OCI-LY7 (cell line): ENCODE measurements around the gene BRSK1. TPM values are rescaled to one million over a fixed set of nuclear protein-coding genes. Genes with fewer than 3 reads are reported as not detected.
A peak's percentile ranks its signal among the peaks of the same experiment; 100 is the strongest.

ENCODE experiments used
- BruUV-seq: library from RNA; stranded (reverse); fragments of 400-500 nt; replicated peaks from 2 replicates; lab custom pipeline; 2021; lab: Mats Ljungman, UMichigan
- CTCF ChIA-PET: fragments of 300-600 bp; sonication (Branson Sonifier 250); formaldehyde crosslinking; loops from one replicate; lab custom pipeline; 2022; ENCODE audit warnings: antibody characterized with exemption; ENCODE audit not compliant: unreplicated experiment; lab: Charles Lee
- POLR2A ChIA-PET: fragments of 300-600 bp; sonication (Branson Sonifier 250); formaldehyde crosslinking; loops from one replicate; lab custom pipeline; 2022; ENCODE audit warnings: antibody characterized with exemption; lab: Charles Lee
- DNase-seq: peaks from one replicate; pipeline ENCODE4 v3.0.0-alpha.2; 2015; ENCODE audit warnings: low spot score
- H2AFZ ChIP-seq: fragments of 200-600 bp; sonication (generic), shearing (Covaris generic); 2 replicates; pipeline ENCODE4 v1.6.1; 2014; ENCODE audit warnings: mild to moderate bottlenecking, antibody characterized with exemption, low read length, moderate library complexity
- H3K27ac ChIP-seq: fragments of 200-600 bp; sonication (generic); 2 replicates; pipeline ENCODE4 v1.5.1; 2014; ENCODE audit warnings: mixed run types, low read depth, mild to moderate bottlenecking, moderate library complexity, low read length, inconsistent platforms; ENCODE audit not compliant: poor library complexity, severe bottlenecking
- H3K36me3 ChIP-seq: fragments of 200-600 bp; sonication (generic); 2 replicates; pipeline ENCODE4 v1.6.1; 2014; ENCODE audit warnings: mild to moderate bottlenecking, antibody characterized with exemption, low read length, moderate library complexity, mixed read lengths; ENCODE audit not compliant: insufficient read depth
- H3K4me1 ChIP-seq: fragments of 200-600 bp; sonication (generic); 2 replicates; pipeline ENCODE4 v1.5.1; 2014; ENCODE audit warnings: mild to moderate bottlenecking, low read length; ENCODE audit not compliant: insufficient read depth, poor library complexity, severe bottlenecking
- H3K4me2 ChIP-seq: fragments of 200-600 bp; sonication (generic); 2 replicates; pipeline ENCODE4 v1.6.1; 2014; ENCODE audit warnings: mild to moderate bottlenecking, low read length
- H3K4me3 ChIP-seq: fragments of 200-600 bp; sonication (generic); 2 replicates; pipeline ENCODE4 v1.5.1; 2014; ENCODE audit warnings: mild to moderate bottlenecking, low read depth, low read length; ENCODE audit not compliant: poor library complexity, severe bottlenecking
- H3K79me2 ChIP-seq: fragments of 200-600 bp; sonication (generic); 2 replicates; pipeline ENCODE4 v1.6.1; 2016; ENCODE audit warnings: low read depth, mild to moderate bottlenecking, low read length, moderate library complexity, mixed read lengths; ENCODE audit not compliant: insufficient read depth
- H3K9me2 ChIP-seq: fragments of 200-600 bp; sonication (generic); 2 replicates; pipeline ENCODE4 v1.6.1; 2016; ENCODE audit warnings: mild to moderate bottlenecking, low read length, mixed read lengths; ENCODE audit not compliant: insufficient read depth
- H3K9me3 ChIP-seq: fragments of 200-600 bp; sonication (generic); 2 replicates; pipeline ENCODE4 v1.6.1; 2014; ENCODE audit warnings: mild to moderate bottlenecking, mixed run types, low read length, mixed read lengths
- H4K20me1 ChIP-seq: fragments of 200-600 bp; sonication (generic); 2 replicates; pipeline ENCODE4 v1.6.1; 2014; ENCODE audit warnings: mild to moderate bottlenecking, antibody characterized with exemption, low read length, moderate library complexity, mixed read lengths; ENCODE audit not compliant: insufficient read depth
- CTCF ChIP-seq: fragments of 200-600 bp; sonication (generic); conservative IDR thresholded peaks from 2 replicates; pipeline ENCODE4 v1.5.1; 2014; ENCODE audit warnings: mild to moderate bottlenecking, antibody characterized with exemption, low read length, moderate library complexity, mixed read lengths
- EZH2phosphoT487 ChIP-seq: fragments of 200-600 bp; sonication (generic); IDR thresholded peaks from 2 replicates; pipeline ENCODE4 v1.6.1; 2018; ENCODE audit warnings: low read depth, borderline replicate concordance, mild to moderate bottlenecking, mixed run types, antibody characterized with exemption, low read length, moderate library complexity, mixed read lengths
- intact Hi-C: fragments of 100-400 bp; cut with micrococcal nuclease; formaldehyde crosslinking; loops from one replicate; pipeline ENCODE4 v1.10.0; 2022; ENCODE audit not compliant: unreplicated experiment
- total RNA-seq, 2 experiments: library from RNA; depleted of rRNA in 1 of 2; stranded (reverse); fragments of >200 nt in 1 of 2; shearing (Covaris generic) in 1 of 2; gene quantifications; 2 replicates each; pipeline ENCODE4 v1.2.3, GENCODE V29; 2014 to 2022

The BRSK1 gene
- total RNA-seq, 2 experiments from 2014 or later: 16.1 to 23.9 TPM

- ChIA-PET POLR2A (no interaction called here), CTCF (no interaction called here)
- Histone ChIP-seq H3K4me2 (peak overlapping the region; percentile 99), H3K9me2 (no peaks in the 10 kb centered on the region), H3K4me3 (peak overlapping the region; percentile 89), H3K79me2 (no peaks in the 10 kb centered on the region), H3K9me3 (no peaks in the 10 kb centered on the region), H2AFZ (no peak overlapping the region), H3K27ac (no peak overlapping the region), H3K4me1 (peaks cover 28% of the 10 kb centered on the region), H4K20me1 (no peaks in the 10 kb centered on the region), H3K36me3 (no peaks in the 10 kb centered on the region)
- intact Hi-C loops: loop anchor here (1.0 kb wide), 1 partner anchor 83 kb away; the partner anchor contains the start of gene PPP6R1
- DNase-seq: no peak
- no peak for TF ChIP-seq CTCF
- TF ChIP-seq EZH2phosphoT487: no peak
- BruUV-seq: no TSS peak
Measured at GRCh38 chr19:55341595-55342531, 58.1 kb downstream of the BRSK1 start.

- Histone ChIP-seq H3K36me3 (no peaks in the 10 kb centered on the region), H3K9me2 (no peaks in the 10 kb centered on the region), H3K4me2 (no peak overlapping the region), H3K27ac (no peak overlapping the region), H3K4me3 (no peak overlapping the region), H3K79me2 (no peaks in the 10 kb centered on the region), H2AFZ (no peak overlapping the region), H3K4me1 (peaks cover 18% of the 10 kb centered on the region), H4K20me1 (no peaks in the 10 kb centered on the region), H3K9me3 (no peaks in the 10 kb centered on the region)
- ChIA-PET POLR2A (interaction anchor here (0.7 kb wide), 1 partner anchor 42 kb away, joined by 3 read pairs; no protein-coding TSS in a partner anchor), CTCF (no interaction called here)
- TF ChIP-seq EZH2phosphoT487 (no peak), CTCF (no peak)
- intact Hi-C loops: no loop called here
- no peak for DNase-seq
- no TSS peak for BruUV-seq
Measured at GRCh38 chr19:55344444-55344843, 60.6 kb downstream of the BRSK1 start.
